ENCODE measurements around the gene MNT.

Gene MNT

DNA sequence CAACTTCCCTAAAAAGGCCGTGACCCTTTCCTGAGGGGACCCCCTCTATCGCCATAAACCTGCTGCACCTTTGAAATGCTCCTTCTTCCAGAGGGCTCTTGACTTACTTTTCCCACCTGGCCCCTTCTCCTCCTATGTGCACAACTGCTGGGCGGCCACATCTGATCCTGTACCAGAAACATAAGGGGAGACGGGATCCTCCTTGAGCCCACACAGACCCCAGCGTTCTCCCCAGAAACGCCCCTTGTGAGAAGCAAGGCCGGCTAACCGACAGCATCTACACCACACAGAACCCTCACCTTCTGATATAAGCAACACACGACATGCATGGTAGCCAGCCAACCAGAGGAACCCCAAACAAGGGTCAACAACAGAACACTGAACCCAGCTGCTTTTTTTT, 14.2 kb upstream of the MNT start:
- no peak for DNase-seq (ENCODE audit: low read depth in 2 of 2)

DNA sequence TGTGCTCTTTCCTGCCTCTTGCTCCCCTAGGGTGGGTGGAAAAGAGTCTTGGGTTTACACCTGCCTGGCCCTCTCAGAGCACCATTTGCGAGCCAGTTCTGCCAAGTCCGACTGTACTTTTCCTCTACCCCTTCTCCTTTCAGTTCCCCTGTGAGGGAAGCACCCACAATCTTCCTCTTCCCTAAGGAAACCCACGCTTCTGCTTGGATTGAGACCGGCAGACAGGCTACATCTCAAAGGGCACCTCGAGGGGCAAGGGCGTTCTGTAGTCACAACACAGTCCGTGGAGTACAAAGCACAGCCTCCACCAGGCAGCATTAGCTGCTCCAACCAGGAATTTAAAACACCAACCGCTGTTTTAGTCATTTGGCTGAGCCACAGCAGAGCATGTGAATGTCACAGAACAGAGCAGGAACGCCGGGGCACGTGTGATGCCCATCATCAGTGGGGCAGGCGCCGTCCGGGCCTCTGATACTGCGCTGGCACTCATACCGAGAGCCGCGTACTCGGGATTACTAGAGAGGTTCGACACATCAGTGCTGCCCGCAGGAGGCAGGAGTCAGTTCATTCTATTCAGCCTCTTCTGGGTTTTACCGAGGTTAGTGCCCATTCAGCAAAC, 13.7 kb upstream of the MNT start:
- no peak for DNase-seq (ENCODE audit: low read depth in 2 of 2)

DNA sequence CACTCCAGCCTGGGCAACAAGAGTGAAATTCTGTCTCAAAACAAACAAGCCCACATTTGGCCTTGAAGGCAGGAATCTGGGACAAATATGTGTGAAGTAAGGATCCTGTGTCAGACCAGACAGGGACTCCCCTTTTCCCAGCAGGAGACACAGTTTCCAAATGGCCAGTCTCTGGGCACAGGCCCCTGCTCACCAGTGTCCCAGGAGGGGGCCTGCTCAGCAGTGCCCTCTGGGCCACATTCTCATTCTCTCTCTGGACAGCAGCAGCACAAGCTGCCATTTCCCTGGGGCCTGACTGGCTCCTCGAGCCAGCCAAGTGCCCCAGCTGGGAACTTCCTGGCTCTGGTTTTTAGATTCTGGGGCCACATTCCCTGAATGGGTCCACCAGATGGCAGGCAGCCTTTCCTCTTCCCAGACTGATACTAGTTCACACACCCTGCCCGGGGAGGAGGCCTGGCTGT, 11.7 kb upstream of the MNT start:
- DNase-seq (ENCODE audit: low read depth in 2 of 2): no peak

DNA sequence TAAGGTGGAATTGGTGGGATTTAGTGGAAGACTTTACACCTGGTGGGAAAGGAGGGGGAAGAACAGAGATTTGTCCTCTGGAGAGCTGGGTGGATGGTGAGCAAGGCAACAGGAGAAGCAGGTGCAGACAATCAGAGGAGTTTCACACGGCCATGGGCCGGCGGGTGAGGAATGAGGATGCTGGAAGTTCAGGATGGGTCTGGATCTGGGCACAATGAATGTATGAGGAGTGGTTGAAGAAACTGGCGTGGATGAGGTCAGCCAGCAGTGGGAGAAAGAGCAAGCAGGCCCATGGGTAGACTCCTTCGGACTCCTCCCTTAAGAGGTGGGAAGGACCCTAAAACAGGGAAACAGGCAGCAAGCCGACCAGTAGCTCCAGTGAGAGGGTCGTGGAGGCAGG, 10.1 kb upstream of the MNT start:
- no peak for DNase-seq (ENCODE audit: low read depth in 2 of 2)

DNA sequence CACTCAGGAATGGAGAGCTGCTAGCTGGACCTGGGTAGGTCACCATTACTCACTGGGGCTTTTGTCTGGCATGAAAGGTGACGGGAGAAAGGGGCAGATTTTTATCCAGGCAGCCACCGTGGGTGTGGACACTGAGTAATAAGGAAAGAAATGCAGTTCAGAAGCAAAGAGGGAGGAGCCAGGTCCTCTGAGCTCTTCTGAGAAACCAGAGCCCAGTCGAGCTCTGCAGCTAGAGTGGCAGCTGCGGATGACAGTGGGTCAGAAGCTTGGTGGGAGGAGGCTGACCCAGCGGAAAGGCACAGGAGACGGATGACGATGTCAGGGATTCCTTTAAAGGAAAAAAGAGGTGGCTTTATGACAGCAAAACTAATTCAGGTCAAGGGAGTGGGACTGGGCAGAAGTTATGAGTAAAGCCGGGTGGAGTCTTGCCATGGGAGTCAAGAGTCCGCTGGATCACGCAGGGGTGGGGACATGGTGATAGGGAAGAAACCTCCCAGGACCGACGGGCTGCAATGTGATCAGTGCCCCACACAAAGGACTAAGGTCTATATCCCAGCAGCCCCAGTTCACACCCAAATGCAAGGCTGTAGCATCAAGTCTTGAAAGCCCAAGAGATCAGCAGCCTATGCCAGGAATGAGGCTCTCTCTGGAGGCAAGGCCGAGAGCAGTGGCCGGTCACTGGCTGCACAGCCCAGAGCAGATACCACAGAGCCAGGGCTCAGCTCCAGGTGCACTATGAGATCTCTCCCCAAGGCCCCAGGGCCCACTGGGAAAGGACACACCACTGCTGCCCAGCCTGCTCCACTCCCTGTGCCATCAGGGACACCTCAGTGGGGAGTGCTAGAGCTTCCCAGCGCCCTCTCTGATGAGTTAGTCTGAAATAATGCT, 6.3 kb upstream of the MNT start:
- DNase-seq (ENCODE audit: low read depth in 2 of 2): no peak

DNA sequence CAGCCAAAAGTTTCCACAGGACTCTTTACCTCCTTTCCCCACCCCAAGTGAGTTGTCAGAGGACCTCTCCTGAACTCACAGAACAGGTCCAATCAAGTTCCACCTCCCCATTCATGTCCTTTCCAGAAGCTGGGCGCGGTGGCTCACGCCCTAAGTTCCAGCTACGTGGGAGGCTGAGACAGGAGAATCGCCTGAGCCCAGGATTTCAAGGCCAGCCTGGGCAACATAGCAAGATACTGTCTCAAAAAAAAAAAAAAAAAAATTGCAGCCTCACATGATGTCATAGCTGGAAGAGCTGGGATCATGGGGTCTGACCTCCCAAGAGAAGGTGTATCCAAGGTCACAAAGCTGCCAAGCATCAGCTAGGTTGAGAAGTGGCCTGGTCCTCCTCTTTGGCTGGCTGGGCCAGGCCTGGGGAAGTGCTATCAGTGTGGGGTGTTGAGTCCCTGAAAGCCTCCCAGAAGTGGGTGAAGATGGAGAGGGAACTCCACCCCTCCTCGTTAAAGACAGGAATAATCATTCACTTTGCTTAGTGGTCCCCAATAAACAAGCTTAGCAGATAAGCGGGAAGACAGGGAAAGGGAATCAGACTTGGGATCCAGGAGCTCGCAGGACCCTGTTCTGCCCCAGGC, 5.5 kb upstream of the MNT start:
- DNase-seq (ENCODE audit: low read depth in 2 of 2): no peak

DNA sequence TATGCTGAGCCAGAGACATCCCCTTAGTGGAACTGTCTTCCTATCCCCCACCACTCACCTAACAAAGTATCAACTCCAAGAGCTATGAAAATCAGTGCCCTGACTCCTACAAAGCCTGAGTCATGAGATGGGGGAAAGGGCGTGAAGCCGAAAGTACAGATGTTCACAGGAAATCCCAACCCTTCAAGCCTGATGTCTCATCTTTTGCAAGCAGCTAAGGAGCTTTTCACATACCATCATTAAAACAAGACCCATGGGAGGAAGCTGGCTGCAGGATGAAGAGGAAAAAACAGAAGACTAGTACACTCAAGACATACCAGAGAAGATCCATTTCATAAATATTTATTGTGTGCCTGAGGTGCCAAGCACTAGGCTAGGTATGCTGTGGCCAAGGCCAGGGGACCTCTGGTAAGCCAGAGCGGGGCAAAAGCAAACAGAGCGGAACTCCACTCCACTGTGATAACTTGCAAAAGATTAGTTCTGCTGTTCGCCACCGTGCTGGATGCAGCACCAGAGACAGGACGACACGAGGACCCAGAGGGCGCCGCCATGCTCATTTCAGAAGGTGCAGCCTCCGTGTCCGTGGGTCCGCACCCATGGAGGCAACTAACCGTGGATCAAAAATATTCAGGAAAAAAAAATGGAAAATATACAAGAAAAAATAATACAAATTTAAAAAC, 4.5 kb upstream of the MNT start:
- DNase-seq (ENCODE audit: low read depth in 2 of 2): no peak

DNA sequence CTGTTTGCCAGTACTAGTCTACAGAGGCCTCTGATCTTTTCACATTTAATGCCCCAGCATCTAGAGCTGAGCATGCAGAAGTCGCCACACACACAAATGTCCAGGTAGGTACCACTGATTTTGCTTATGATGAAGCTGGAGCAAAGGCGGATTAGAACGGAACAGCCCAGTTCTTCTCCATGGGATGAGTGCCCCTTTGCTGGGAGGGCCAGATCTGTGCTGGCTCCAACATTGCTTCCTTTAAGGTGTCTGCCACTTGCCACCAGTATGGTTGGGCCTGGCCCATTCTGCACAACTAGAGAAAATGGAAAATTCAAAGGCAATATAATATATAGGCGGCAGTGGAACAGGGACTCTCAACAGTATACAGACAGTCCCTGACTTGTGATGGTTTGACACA, 2.2 kb upstream of the MNT start:
- no peak for DNase-seq (ENCODE audit: low read depth in 2 of 2)

DNA sequence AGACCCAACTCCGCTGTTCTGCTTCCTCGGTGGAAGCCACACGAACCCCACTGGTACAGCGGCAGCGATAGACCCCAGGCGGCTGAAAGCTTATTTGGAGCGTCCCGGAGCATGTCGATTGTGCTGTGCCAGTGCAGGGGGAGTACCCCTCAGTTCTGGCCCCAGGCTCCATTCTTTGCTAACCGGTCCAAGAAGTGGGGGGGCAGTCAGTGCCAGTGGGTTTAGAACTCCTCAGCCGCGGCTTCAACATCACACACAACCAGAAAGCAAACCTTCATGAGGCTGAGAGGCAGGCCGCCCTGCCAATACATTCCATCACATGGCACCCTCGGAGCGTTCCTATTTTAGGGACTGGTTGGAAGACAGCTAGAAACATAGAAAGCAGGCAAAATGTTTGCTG, 1.7 kb upstream of the MNT start:
- DNase-seq (ENCODE audit: low read depth in 2 of 2): no peak

DNA sequence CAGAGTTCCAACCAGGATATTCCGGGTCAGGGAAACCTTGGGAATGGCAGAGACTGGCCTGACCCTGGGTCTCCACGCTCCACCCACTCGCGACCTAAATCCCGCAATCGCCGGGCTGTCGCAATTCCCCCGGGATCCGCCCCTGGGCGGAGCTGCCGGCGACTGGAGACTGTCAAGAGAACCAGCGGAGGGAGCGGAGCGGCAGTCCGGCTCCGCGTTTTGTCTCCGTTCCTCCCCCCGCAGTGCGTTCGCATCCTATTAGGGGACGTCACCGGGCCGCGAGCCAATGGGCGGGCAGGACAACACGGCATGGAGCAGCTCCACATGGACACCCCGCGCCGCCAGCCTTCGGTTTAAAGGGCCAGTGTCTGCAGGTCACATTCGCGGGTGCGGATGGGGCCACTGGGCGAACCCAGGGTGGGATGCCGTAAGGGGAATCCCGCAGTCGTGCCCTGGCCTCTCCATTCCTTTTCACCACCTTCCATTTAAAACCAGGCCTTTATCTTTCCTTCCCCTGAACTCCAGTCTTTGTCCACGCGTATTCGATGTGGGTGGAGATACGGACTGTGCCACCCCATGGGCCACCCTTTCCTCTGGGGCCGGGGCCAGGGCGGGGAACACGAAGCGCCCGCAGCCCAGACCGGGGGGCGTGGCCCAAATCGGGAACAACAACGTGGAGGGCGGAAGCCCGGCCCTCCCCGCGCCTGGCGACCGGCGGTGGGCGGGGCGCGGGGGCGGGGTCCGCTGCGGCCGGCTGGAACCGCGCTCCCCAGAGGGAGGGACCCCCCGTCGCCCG, 764 bp upstream of the MNT start:
- peak; percentile 98 to 99 for DNase-seq (ENCODE audit: low read depth in 2 of 2)

DNA sequence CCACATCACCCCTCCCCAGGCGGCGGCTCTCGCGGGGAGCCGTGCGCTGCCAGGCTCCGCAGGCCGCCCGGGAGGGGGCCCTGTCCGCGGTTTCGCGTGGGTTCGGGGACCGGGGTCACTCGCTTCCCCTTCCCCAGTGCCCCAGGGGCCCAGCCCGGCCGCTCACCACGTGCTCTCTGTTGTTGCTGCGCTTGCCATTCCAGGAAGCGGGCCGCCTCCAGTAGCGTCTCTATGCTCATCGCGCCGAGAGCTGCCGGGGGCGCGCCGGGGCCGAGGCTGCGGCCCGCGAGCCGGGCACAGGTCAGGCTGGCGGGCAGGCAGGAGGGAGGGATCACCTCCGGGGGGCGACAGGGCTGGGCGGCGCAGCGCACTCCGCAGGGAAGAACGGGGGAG, 390 bp downstream of the MNT start:
- peak in 1 of 2 experiments; percentile 49 for DNase-seq (ENCODE audit: low read depth in 2 of 2)

DNA sequence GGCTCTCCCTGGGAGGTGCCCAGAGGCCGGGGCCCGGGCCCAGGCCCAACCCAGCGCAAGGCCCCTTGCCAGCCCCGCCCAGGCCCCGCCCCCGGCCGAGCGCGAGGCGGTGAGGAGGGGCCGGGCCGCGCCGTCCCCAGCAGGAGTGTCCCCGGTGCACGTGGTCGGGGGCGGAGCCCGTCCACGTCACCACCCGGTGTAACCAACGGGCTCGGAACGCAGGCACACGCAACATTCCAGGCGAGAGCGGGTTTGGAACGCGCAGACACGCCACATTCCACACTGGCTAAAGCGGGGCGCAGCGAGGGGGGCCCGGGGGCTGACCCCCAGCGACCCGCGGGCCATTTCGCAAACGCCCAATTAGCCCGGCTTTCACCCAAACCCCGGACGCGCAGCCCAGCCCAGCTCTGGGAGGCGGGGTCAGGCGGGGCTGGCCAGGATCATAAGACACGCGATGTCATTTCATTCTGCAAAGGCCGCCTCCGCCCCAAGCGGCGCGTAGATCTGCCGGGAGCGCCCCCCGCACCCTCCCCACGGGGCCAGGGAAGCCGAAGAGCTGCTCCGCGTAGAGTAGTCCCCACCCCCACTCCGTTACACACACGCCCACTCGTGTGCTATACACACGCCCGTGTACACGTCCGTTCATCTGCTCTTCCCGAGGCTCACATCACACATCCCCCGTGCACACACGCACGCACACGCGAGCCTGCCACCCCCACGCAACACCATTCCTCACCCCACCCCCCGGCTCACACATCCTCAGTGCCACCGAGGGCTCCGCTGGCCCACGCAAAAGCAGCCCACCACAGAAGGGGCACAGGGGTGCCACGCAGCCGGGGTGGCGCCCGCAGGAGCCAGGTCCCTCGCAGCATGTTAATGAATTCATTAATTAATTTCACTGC, 1.0 kb downstream of the MNT start:
- peak; percentile 80 to 92 for DNase-seq (ENCODE audit: low read depth in 2 of 2)

DNA sequence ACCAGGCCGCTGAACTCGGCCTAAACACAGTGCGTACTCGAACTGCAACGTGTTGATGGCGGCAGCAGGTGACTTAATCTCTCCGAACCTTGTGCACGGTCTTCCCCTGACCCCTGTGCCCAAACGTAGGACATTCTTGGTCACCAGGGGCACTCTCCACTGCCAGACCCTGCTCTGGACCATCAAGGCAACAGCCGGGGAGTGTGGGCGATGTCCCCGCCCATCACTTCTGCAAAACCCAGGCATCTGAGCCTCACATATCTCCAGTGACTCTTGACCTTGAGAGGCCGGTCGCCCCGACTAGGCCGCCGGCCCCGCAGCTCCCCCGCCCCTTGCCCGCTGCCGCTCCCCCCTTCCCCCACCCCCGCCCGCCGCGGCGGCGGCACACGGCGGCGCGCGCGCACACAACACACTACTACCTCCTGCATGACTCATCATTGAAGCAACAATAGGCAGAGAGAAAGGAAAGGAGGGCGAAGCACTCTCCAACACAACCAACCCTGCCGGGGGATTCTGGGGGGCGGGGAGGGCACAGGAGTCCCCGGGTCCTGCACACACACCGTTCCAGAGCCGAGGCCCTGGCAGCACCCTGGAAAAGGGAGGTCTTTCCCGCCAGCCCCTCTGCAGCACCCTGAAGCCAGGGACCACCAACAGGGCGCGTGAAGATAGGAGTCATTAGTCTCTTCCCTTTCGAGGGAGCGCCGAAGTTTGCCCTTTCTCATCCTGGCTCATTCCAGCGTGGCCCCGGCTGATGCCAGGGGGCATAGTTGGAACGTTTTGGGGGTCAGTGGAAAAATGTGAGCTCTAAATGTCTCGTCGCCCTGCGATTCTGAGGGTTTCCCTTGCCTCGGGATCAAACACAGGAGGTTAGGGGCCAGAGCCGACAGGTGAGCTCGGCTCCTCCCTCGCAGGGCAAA, 1.9 kb downstream of the MNT start:
- peak in 1 of 2 experiments; percentile 36 for DNase-seq (ENCODE audit: low read depth in 2 of 2)

DNA sequence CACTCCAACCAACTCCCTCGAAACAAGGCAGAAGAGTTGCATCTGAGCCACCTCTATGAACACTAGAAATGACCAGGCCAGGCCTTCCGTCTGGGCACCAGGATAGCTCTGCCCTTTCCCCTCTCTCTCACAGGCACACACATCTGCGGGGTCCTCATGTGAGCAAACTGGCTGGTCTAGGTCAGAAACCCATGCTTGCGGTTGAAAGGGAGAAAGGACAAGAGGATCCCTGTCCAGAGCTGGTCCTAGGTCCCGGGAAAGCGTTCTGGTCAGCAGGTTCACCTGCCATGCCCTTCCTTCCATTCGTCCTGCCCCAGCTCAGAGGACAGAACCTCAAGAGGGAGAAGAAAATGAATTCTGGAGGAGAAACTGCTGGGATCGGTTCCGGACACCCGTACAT, 2.7 kb downstream of the MNT start:
- DNase-seq (ENCODE audit: low read depth in 2 of 2): no peak

DNA sequence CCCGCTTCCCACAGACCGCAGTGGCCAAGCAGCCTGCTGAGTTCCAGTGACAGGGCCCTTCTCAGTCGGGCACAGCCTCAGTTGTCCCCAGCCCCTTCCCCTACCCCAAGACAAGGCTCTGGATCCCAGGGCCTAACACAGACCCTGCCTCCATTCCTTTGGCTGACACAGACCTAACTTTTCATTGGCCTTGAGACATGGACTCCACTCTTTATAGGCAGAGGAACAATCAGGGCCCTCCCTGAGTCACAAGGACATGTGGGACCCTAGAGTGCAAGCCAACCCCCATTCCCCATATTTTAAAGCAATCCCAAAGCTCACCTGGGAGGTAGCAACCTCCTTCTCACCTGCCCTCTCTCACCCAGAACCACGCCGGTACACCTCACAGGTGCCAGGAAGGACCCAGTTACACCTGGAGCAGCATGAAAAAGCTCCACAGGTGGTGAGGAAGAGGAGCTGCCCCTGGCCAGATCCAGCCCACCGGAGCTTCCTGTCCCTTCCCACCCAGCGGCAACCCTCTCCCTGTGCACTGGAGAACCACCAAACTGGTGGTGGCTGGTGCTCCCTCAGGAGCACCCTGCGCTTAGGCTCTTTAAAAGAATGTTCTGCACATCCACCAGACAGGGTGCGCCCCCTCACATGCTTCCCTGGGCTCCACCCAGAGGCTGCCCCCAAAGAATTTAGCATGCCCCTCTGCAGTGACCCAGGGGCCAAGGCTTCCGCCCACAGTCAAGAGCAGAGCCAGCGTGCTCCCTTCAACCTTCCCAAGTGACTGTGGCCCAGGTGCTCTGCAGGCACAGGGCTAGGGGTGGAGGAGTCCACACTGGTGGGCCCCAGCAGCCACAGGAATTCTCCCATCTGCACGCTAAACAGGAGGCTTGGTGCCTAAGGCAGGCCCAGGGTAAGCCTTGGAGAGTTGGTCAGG, 3.4 kb downstream of the MNT start:
- DNase-seq (ENCODE audit: low read depth in 2 of 2): no peak

DNA sequence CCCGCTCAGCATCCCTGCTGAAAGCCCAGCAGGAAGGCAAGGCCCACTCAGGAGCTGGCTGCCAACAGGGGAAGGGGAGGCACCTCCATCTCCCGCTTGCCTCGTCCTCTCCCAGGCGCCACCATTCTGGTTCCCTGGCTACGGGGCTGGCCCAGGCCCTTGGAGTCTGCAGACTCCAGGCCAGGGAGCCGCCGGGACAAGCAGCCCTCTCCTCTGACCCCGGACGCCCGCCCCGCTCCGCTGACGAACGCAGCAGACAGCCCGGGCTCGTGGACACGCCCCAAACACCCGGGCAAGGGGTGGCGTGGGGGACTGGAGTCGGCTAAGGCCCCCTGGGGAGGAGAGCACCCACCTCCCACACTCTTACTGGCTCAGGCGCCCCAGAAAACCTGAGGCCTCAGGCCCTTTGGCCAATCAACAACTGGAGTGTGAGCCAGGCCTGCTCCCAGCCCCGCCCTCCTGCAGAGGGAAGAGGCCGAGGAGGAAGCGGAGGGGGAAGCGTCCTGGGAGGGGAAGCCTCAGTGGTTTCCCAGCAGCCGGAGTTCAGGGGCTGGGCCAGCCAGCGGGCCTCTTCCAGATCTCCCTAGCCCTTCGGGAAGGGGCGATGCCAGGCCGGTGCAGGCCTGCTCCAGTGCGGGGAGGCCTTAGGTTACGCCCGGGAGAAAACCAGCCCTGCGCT, 4.2 kb downstream of the MNT start:
- peak in 1 of 2 experiments; percentile 66 for DNase-seq (ENCODE audit: low read depth in 2 of 2)

DNA sequence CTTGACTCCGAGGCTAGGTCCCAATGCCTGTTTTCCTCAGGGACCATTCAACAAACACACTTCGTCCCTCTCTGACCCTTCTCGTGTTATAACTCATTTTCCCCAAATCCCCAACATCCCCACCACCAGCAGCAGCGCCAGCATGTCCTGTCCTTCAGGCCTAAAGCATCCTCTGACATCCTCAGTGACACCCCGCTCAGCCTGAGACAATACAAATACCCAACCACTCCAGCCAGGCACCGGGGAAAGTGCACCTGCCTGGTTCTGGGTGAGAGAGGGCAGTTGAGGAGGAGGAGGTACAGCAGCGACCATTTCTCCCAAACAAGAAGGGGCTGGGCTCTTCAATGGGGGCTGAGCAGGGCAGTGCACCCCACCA, 4.7 kb downstream of the MNT start:
- DNase-seq (ENCODE audit: low read depth in 2 of 2): no peak
